Measurements from ENCODE around the gene TRIM14. TPM values are rescaled to one million over a fixed set of nuclear protein-coding genes. Genes with fewer than 3 reads are reported as not detected.

TRIM14 gene
- total and polyA plus RNA-seq, 10 of the 15 experiments (the other 5 are each of a cell fraction or from before 2014, with no cell fraction given) = 8.6 to 53.3 (median 35.7) TPM

DNA sequence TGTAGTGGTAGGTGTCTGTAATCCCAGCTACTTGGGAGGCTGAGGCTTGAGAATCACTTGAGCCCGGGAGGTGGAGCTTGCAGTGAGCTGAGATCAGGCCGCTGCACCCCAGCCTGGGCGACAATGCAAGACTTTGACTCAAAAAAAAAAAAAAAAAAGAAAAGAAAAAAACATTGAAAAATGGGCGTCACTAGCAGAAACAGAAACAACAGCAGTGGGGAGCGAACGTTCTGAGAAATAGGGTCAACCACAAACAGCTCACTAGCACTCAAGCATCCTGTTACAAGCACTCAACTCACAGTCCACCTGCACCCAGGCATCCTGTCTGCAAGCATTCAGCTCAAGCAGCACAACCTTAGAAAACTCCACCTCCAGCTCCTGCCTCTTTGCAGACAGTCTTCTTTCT is 17.2 kb downstream of the TRIM14 start (continued):
- no peak for TF ChIP-seq FOS (IDR thresholded peaks at IDR 0.05; ENCODE audit: borderline replicate concordance, extremely low read depth, insufficient read length)
- TF ChIP-seq, protein P1, sequence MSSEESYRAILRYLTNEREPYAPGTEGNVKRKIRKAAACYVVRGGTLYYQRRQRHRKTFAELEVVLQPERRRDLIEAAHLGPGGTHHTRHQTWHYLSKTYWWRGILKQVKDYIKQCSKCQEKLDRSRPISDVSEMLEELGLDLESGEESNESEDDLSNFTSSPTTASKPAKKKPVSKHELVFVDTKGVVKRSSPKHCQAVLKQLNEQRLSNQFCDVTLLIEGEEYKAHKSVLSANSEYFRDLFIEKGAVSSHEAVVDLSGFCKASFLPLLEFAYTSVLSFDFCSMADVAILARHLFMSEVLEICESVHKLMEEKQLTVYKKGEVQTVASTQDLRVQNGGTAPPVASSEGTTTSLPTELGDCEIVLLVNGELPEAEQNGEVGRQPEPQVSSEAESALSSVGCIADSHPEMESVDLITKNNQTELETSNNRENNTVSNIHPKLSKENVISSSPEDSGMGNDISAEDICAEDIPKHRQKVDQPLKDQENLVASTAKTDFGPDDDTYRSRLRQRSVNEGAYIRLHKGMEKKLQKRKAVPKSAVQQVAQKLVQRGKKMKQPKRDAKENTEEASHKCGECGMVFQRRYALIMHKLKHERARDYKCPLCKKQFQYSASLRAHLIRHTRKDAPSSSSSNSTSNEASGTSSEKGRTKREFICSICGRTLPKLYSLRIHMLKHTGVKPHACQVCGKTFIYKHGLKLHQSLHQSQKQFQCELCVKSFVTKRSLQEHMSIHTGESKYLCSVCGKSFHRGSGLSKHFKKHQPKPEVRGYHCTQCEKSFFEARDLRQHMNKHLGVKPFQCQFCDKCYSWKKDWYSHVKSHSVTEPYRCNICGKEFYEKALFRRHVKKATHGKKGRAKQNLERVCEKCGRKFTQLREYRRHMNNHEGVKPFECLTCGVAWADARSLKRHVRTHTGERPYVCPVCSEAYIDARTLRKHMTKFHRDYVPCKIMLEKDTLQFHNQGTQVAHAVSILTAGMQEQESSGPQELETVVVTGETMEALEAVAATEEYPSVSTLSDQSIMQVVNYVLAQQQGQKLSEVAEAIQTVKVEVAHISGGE (CRISPR knock-in tag; IDR thresholded peaks at IDR 0.05) = no peak
- TF ChIP-seq ZSCAN29 (IDR thresholded peaks at IDR 0.05) = no peak
- peak; percentile 75; the same call in 1 of the 2 replicates for TF ChIP-seq MTA2 (IDR thresholded peaks at IDR 0.05; ENCODE audit: low read depth)
- TF ChIP-seq, protein P2, sequence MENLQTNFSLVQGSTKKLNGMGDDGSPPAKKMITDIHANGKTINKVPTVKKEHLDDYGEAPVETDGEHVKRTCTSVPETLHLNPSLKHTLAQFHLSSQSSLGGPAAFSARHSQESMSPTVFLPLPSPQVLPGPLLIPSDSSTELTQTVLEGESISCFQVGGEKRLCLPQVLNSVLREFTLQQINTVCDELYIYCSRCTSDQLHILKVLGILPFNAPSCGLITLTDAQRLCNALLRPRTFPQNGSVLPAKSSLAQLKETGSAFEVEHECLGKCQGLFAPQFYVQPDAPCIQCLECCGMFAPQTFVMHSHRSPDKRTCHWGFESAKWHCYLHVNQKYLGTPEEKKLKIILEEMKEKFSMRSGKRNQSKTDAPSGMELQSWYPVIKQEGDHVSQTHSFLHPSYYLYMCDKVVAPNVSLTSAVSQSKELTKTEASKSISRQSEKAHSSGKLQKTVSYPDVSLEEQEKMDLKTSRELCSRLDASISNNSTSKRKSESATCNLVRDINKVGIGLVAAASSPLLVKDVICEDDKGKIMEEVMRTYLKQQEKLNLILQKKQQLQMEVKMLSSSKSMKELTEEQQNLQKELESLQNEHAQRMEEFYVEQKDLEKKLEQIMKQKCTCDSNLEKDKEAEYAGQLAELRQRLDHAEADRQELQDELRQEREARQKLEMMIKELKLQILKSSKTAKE (IDR thresholded peaks at IDR 0.05; ENCODE audit: low read depth, poor library complexity, severe bottlenecking) = peak; percentile 77
- no peak for TF ChIP-seq CHD4 (IDR thresholded peaks at IDR 0.05)
- TF ChIP-seq, protein P3, sequence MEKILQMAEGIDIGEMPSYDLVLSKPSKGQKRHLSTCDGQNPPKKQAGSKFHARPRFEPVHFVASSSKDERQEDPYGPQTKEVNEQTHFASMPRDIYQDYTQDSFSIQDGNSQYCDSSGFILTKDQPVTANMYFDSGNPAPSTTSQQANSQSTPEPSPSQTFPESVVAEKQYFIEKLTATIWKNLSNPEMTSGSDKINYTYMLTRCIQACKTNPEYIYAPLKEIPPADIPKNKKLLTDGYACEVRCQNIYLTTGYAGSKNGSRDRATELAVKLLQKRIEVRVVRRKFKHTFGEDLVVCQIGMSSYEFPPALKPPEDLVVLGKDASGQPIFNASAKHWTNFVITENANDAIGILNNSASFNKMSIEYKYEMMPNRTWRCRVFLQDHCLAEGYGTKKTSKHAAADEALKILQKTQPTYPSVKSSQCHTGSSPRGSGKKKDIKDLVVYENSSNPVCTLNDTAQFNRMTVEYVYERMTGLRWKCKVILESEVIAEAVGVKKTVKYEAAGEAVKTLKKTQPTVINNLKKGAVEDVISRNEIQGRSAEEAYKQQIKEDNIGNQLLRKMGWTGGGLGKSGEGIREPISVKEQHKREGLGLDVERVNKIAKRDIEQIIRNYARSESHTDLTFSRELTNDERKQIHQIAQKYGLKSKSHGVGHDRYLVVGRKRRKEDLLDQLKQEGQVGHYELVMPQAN (conservative IDR thresholded peaks at IDR 0.05) = no peak
- TF ChIP-seq ZNF384 (IDR thresholded peaks at IDR 0.05; ENCODE audit: borderline replicate concordance, low read depth, low read length) = peak; percentile 98
- TF ChIP-seq, protein P4, sequence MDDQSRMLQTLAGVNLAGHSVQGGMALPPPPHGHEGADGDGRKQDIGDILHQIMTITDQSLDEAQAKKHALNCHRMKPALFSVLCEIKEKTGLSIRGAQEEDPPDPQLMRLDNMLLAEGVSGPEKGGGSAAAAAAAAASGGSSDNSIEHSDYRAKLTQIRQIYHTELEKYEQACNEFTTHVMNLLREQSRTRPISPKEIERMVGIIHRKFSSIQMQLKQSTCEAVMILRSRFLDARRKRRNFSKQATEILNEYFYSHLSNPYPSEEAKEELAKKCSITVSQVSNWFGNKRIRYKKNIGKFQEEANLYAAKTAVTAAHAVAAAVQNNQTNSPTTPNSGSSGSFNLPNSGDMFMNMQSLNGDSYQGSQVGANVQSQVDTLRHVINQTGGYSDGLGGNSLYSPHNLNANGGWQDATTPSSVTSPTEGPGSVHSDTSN (IDR thresholded peaks at IDR 0.05; ENCODE audit: insufficient replicate concordance, low read depth, low read length) = no peak
- TF ChIP-seq GATAD2B (conservative IDR thresholded peaks at IDR 0.05; ENCODE audit: low read depth) = no peak
- no peak for TF ChIP-seq LARP7 (IDR thresholded peaks at IDR 0.05)
- TF ChIP-seq RELA (IDR thresholded peaks at IDR 0.05; ENCODE audit: borderline replicate concordance, partially characterized antibody) = no peak
- TF ChIP-seq SMARCA5 (IDR thresholded peaks at IDR 0.05) = peak; percentile 78
- TF ChIP-seq SRF (IDR thresholded peaks at IDR 0.05; ENCODE audit: low read depth in 2 of 2, low read length in 2 of 2) = peak in 1 of 2 experiments; percentile 7; a peak in 1 of 4 replicates
- no peak; the same call in 1 of the 2 replicates for TF ChIP-seq EED (IDR thresholded peaks at IDR 0.05; ENCODE audit: low read depth)
- no peak for TF ChIP-seq EZH2 (IDR thresholded peaks at IDR 0.05; ENCODE audit: borderline replicate concordance, control insufficient read depth, low read depth, low read length)
- TF ChIP-seq RB1 (IDR thresholded peaks at IDR 0.05; ENCODE audit: borderline replicate concordance) = no peak
- no peak for TF ChIP-seq SUZ12 (IDR thresholded peaks at IDR 0.05; ENCODE audit: unreplicated experiment)
